Lower leg skin (tissue), 3 donors: ENCODE data around the gene DNAJC2.

Source experiments
- POLR2A ChIP-seq, 2 donors: fragments of 450-650 bp; IDR thresholded peaks; one replicate each; pipeline ENCODE4 v1.6.1; 2016 to 2017; ENCODE audit warnings: antibody characterized with exemption in 2 of 2, mild to moderate bottlenecking in 1 of 2, moderate library complexity in 1 of 2
- TF ChIP-seq, protein P1 (sequence below), 3 donors: fragments of 450-650 bp; IDR thresholded peaks; one replicate each; pipeline ENCODE4 v1.5.1; 2016; ENCODE audit warnings: antibody characterized with exemption in 3 of 3, mild to moderate bottlenecking in 3 of 3, moderate library complexity in 2 of 3

DNA sequence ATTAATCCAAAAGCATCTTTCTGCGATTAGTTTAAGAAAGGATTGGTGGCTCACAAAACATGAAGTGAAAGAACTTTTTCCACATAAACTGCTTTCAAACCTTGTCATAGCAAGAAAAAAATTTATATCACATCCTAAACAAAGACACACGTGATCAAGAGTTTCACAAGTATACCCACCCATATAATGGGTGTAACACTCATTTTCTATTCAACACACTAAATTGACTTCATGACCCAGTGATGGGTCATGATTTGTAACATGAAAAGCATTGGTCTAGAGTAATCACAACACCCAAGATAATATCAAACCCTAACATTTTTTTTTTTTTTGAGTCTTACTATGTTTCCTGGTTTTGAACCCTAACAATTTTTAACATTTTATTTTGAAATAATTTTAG, 29.7 kb downstream of the DNAJC2 start:
- TF ChIP-seq, protein P1, sequence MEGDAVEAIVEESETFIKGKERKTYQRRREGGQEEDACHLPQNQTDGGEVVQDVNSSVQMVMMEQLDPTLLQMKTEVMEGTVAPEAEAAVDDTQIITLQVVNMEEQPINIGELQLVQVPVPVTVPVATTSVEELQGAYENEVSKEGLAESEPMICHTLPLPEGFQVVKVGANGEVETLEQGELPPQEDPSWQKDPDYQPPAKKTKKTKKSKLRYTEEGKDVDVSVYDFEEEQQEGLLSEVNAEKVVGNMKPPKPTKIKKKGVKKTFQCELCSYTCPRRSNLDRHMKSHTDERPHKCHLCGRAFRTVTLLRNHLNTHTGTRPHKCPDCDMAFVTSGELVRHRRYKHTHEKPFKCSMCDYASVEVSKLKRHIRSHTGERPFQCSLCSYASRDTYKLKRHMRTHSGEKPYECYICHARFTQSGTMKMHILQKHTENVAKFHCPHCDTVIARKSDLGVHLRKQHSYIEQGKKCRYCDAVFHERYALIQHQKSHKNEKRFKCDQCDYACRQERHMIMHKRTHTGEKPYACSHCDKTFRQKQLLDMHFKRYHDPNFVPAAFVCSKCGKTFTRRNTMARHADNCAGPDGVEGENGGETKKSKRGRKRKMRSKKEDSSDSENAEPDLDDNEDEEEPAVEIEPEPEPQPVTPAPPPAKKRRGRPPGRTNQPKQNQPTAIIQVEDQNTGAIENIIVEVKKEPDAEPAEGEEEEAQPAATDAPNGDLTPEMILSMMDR (IDR thresholded peaks at IDR 0.05): no peak
- no peak for TF ChIP-seq POLR2A (IDR thresholded peaks at IDR 0.05)
